ENCODE measurements around the gene KCNQ5.

Gene KCNQ5

DNA sequence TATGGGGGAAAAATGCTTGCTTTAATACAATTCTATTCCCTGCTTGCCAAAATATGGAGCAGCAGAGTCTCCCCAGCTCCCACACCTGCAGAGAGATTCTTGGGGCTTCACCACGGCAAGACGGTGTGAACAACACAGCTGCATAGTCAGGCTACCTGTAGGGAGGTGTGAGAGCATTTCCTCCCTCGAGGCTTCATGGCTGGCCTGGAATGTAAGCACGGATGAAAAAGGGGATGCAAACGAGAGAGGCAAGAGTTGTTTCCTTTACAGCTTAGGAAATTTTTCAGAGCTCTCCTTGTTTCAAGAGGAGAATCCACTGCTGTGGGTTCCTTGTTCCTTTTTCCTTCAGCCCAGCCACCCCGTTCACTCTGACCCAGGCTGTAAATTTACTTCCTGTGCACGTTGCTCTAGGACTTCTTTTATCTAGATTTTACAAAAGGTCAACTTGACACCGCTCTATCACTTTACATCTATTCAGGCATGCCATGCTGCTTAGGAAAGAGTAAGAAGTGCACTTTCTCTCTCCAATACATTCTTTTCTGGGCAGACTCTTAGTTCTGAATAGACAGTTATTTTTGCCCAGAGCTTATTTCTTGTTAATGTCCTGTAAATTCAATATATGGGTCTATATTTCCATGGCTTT, 406.4 kb downstream of the KCNQ5 start:
- no peak for DNase-seq

DNA sequence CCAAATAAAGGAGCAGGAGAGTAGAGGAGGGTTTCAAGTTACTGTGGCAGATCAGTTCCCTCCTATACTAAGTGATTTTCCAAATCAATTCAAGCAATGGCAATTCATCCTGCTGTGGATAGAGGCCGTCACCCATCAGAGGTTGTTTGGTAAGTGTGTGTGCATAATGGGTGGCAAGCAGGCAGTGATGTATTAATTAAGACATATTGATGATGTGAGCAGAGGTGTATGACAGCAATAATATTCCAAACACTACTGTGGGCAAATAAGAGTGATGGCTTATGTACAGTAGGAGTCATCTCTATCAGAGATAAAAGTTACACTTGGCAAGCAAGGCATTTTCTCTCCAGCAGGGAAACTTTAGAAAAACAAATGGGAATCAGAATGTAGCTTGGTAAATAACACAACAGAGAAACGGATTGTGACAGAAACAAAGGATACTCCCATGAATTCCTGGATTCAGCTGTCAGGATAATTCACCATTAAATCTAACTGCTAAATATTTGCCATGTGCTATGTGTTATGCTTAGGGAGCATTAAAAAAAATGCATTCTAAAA, 407.1 kb downstream of the KCNQ5 start:
- DNase-seq: no peak

DNA sequence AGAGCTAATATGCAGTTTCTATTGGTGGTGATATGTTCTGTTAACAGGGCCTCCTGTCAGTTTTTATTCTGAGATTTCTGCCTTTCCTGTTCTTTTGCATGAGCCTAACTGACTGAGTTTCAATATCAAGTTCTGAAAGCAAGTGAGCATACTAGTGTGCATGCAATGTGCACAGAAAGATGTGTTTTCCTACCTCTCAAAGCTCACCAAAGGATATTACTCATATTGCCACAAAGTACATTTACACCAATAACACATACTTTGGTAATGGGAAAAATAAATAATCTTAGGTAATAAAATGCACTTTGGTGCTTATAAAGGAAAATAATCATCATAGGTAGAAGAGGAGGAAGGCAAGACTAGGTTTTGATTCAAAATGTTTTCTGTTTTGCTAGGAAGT, 408.4 kb downstream of the KCNQ5 start:
- DNase-seq: no peak

DNA sequence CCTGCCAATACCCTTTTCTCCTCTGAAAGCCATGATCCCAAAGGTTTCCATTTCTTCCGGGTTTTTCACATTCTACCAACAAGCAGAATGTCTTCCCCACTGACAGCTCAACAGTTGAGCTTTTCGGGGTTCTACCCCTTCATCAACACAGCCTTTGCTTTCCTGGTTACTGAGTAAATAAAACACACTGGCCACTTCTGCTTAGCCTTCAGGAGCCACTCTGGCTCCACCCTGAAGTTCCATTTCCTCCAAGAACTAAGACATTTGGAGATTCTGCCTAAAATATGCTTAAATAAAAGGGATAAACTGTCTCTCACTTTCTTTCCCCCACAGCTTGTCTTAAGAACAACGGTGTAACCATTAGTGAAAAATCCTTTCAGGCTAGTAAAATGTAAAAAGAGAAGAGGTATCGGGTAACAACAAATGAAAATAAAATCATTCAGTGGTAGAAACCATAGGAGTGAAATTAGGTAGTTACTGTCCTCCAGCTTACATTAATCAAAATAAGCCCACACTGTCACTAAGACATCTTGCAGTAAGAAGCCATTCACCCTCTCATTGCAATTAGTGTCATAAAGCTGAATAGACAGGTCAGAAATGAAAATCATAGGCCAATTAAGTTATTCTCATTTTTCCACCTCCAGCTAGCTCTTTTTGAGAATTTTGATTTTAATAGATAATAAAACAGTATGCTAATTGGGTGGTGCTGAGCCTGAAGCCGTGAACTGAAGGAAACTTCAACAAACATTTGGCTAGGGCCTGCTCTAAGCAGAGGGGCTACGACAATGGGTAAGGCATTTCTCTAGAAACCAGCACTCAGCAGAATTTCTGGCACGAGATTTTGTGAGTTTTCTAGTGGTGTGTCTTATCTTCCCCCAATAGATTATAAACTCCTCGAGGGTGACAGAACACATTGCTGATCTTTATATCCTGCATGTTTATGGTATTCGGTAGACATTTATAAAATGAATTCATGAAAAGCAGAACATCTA, 409.2 kb downstream of the KCNQ5 start:
- no peak for DNase-seq

DNA sequence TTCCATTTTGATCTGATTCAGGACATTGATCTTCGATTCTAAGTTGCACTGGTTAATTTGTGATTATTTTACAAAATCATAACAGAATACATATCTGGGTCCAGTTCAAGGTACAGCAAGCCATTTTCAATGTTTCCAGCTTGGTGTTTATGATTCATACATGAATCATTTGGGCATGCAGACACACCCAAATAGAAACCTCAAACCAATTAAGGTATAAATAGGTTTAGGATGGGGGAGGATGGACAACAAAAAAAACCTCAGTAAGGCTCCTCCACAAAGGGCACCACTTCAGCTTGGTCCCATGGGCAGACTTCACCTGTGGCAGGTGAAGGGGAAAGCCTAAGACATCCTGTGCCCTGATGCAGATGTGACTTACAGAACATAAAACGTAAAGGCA, 410.7 kb downstream of the KCNQ5 start:
- DNase-seq: no peak

DNA sequence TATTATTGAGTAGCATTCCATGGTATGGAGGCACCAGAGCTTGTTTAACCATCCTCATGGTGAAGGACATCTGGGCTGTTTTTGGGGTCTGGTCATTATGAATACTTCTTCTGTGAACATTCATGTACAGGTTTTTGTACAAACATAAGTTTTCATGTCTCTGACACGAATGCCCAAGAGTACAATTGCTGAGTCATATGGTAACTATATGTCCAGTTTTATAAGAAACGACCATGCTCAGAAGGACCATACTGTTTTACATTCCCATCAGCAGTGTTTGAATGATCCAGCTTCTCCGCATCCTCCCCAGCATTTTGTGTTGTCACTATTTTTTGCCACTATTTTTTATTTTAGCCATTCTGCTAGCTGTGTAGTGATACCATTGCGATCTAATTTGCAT, 414.8 kb downstream of the KCNQ5 start:
- no peak for DNase-seq

DNA sequence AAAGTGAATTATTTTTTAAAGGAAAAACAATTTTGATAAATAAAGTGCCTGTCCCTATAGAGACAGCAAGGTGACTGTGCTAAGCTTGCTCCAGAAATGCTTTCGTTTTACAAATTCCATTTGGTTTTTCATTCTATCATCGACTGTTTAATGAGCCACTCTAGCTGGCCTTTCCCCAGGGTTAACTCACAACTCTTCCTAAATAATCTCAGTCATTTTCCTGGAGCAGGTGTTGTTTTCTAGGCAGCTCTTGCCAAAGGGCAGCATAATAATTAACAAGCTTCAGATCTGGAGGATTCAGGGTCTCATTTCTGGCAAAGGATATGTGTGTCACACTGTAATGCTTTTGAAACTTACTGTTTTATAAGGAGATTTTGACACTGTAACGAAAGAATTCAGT, 419.2 kb downstream of the KCNQ5 start:
- DNase-seq: no peak

DNA sequence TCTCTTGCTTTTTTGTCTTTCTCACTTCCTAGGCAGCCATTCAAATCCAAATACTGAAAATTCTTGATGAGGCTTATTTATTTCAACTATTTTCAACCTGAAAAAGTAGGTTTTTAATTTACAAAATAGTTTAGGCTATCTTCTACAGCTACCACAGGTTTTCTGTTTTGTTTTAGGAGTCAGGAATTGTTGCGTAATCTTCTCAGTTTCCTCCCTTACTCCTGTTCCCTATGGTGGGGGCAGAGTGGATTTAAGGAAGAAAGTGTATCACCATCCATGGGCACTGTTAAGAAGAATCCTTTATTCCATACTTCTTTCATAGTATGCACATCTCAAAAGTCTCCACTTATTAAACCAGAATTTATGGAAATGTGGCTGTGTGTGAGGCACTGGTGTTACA, 421.0 kb downstream of the KCNQ5 start:
- DNase-seq: no peak

DNA sequence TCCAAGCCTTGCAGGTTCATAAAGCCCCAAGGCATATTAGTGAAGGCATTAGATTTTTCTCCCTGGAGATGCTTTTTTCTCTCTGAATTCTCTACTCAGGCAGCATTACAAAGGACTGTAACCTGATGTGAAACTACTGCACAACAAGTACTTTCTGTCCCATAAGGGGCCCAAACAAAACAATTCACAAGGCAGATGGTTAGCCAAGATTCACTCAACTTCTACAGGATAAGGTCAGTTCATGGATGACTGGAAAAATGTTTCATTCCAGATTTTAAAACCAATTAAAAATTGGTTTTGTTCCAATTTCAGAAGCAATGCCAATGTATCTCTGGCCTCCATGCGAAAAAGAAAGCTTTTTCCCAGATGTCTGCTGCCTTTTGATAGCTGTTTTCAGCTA, 421.6 kb downstream of the KCNQ5 start:
- no peak for DNase-seq

DNA sequence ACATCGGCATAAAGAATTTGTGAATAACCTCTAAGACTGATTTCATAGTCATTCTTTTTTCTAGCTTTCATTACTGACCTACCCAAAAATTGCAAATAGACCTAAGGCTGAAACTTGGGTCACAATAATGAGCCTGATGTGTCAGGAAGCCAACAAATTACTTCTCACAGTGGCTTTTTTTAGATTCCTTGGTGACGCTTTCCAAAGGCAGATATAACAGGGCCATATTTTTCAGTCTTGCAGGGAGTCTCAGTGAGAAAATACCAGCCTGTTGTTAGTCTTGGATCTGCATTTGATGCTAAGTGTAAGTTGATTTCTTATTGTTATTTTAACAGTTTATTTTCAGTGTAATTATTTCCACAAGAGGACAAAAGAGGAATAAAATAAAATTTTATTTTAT, 423.7 kb downstream of the KCNQ5 start:
- DNase-seq: no peak

DNA sequence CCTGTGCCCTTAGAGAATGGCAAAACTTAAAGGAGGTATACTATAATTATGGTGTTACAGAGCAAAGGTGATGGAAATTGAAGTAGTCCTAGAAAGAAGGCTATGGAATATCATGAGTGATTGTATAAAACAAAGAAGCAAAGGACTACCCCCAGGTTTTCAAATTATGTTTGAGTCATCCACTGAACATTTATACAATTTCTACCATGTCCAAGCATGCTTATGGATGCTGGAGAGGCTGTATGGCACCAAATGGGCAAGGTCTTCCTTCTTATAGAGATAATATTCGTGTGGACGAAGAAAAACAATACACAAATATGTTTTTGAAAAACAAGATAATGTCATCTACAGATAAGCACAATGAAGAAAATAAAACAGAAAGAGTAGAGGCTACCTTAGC, 425.9 kb downstream of the KCNQ5 start:
- no peak for DNase-seq

DNA sequence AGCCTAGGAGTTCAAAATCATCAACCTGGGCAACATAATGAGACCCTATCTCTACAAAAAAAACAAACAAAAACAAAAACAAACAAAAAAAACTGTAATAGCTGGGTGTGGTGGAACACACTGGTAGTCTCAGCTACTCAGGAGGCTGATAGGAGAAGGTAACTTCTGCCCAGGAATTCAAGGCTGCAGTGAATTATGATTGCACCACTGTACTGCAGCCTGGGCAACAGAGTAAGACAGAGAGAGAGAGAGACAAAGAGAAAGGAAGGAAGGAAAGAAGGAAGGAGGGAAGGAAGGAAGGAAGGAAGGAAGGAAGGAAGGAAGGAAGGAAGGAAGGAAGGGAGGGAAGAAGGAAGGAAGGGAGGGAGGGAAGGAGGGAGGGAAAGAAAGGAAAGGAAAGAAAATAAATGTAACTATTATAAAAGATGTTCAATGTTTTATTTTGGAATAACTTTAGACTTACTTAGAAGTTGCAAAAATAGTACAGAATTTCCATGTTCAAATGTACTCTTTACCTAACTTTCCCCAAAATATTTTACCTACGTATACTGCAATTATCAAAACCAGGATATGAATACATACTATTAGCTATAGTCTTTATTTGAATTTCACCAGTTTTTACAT, 428.2 kb downstream of the KCNQ5 start:
- DNase-seq: no peak

DNA sequence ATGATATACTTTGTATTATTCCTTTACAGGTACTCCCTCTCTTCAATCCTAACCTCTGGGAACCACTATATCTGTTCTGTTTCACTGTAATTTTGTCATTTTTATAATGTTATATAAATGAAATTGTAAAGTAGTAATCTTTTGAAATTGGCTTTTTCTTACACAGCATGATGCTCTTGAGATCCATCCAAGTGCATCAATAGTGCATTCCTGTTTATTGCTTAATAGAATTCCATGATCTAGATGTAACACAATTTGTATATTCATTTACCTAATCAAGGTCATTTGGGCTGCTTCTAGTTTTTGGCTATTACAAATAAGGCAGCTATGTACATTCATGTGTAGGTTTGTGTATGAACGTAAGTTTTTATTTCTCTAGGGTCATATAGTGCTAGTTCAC, 428.8 kb downstream of the KCNQ5 start:
- no peak for DNase-seq

DNA sequence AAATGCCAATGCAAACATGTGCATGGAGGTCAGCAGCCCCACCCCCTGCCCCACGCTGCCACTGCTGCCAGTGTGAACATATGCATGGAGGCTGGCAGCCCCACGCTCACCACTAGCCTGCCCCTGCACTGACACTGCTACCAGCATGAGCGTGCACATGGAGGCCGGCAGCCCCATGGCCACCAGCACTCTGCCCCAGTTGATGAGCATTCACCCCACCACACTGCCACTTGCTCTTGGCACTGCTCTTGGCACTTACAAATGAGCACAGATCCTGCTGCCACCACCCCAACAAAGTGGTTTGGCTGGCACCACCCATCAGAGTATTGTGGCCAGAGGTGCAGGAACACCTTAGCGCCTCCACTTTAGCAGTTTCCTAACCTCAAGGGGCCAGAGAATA, 429.3 kb downstream of the KCNQ5 start:
- no peak for DNase-seq

DNA sequence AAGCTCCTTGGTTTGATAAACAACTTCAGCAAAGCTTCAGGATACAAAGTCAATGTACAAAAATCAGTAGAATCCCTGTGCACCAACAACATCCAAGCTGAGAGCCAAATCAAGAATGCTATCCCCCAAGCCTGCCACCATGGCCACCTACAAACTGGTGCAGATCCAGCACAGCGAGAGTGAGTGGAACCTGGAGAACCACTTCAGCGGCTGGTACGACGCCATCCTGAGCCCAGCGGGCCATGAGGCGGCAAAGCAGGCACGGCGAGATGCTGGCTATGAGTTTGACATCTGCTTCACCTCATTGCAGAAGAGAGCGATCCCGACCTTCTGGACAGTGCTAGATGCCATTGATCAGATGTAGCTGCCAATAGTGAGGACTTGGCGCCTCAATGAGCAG, 433.1 kb downstream of the KCNQ5 start:
- DNase-seq: no peak

DNA sequence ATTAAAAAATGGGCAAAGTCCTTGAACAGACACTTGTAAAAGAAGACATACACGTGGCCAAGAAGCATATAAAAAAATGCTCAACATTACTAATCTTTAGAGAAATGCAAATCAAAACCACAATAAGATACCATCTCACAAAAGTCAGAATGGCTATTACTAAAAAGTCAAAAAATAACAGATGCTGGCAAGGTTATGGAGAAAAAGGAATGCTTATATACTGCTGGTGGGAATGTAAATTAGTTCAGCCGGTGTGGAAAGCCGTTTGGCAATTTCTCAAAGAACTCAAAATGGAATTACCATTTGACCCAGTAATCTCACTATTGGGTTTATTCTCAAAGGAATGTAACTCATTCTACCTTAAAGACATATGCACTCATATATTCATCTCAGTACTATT, 436.9 kb downstream of the KCNQ5 start:
- DNase-seq: no peak

DNA sequence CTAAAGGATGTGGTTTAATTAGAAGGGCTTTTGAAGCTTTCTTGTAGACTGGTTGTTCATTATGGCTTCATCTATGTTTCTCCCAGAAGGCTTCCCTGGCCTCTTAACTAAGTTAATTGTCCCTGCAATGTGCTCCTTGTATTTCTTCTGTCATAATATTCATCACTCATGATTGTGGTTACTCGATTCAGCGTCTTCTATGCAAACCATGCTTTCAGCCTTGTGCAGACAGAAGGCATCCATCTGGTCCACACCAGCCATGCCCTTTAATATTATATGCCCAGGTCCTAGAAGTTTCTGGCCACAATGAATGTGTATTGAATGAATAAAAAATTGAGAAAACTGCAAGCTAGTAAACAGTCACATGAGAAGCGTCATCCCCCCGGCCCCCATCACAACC, 440.3 kb downstream of the KCNQ5 start:
- DNase-seq: no peak

DNA sequence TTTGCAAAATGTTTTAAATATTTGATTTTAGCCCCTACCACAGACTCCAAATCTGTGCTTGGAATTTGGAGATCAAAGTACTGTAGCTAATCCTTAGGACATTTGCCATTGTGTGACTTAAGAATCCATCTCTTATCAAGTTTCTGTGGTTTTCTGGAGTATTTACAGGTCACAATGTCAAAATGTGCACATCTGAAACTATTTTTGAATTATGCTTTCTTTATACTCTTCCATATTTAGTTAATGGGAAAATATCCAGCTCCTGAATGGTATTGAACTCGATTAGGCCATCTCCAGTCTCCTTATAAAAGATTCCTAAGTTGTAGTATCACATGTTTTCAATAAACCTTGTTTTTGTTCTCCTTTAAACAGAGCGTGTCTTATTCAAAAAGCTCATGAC, 441.0 kb downstream of the KCNQ5 start:
- no peak for DNase-seq

DNA sequence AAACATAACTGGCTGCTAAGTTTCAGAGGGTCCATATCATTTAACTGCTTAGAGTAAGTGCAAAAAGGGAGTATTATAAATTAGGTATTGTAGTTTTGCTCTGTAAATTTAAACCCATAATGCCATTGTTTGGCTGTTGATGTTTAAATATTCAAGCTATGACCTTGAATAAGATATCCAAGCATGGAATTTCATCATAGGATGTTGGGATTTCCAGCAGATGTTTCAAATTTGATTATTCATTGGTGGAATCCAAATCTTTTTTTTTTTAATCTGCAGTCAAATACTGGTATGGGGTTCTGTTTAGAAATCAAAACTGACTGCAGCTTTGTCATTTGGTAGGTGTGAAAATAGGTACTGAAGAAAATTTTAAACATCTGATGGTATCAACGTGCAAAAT, 442.4 kb downstream of the KCNQ5 start:
- DNase-seq: no peak

DNA sequence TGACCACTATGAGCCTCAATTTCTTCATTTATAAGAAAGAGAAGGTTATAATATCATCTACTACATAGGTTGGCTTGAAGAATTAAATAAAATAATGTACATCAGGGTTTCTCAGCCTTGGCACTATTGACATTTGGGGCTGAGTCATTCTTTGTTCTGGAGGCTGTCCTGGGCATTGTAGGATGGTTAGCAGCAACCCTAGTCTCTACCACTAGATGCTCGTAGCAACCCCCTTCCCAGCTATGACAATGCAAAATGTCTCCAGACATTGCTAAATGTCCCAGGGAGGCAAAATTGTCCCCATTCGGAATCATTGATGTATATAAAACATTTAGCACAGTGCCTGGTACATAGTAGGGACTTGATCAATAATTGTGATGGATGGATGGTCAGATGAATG, 451.4 kb downstream of the KCNQ5 start:
- no peak for DNase-seq

DNA sequence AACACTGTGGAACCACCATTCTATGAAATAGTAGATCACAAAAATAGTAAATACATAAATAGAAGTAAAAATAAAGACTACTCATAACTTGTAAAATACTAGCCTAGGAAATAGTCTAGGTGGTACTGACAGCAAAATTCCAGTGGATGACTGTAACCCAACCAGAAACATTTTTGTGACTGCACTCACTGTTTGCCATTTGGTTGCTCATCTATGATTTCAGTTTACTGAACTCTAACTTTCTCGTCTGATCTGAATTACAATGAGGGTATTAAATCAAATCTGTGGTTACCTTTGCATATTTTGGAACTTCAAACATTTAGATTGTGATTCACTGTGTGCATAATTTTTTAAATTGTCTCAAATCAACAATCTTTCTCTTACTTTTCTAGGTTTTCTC, 452.3 kb downstream of the KCNQ5 start:
- DNase-seq: no peak

DNA sequence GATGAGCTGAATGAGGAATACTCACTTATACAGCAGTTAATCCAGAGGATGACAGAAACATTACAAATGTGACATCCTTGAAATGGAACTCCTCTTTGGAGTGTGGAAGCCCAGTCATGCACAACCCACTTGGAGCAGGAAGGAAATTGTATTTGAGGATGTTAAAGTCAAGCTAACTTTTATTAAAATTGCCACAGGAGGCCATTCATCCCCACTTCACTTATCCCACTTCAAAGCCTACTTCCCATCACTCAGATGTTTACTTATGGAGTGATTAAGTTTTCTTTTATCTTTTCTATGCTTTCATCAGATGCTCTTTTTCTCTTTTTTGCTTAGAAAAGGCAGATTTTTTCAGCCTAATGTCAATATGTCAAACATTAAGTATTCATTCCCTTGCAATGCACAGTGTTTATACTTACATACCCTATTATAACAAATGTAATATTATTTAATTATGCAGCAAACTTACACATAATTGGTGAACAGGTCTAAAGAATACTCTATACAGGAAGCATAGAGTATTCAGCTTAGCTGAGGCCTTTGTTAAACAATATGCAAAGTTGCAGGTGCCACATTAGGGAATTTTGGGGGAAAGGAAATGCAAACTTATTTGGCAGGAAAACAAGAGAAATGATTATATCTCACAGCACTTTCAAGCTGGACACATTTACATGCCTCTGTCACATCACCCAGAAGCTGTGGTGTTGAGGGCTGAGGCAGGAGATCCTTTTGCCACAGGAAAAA, 454.5 kb downstream of the KCNQ5 start:
- no peak for DNase-seq

DNA sequence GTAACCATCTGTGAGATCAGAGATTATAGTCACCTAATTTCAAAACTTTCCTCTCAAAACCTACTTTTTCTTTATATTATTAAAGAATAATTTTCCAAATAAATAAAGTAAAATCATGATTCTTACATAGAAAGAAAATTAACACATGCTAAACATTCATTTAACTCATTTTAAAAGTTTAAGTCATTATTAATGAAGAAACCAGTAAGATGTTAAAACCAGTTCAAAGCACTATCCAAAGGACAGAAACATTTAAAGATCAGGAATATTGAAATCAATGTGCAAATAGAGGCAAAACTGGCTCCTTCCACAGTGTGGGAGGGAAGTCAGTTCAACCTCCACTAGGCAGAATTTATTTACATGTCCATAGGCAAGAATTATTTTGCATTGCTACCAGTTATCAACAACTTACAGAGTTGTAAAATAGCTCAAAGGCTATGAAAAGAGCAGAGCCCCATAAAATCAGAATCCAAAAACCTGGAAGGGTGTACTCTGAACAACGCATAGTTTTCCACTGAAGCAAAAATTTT, 456.5 kb downstream of the KCNQ5 start:
- DNase-seq: no peak

Measured in effector CD4-positive, alpha-beta T cell (primary cell).